ENCODE measurements around the gene PPP1R14C.
"Not testable (repeated sequence)": the region's sequence is repeated elsewhere in the genome, so short reads cannot be mapped to it uniquely, and the experiment has no call there.

Gene PPP1R14C, protein sequence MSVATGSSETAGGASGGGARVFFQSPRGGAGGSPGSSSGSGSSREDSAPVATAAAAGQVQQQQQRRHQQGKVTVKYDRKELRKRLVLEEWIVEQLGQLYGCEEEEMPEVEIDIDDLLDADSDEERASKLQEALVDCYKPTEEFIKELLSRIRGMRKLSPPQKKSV

DNA sequence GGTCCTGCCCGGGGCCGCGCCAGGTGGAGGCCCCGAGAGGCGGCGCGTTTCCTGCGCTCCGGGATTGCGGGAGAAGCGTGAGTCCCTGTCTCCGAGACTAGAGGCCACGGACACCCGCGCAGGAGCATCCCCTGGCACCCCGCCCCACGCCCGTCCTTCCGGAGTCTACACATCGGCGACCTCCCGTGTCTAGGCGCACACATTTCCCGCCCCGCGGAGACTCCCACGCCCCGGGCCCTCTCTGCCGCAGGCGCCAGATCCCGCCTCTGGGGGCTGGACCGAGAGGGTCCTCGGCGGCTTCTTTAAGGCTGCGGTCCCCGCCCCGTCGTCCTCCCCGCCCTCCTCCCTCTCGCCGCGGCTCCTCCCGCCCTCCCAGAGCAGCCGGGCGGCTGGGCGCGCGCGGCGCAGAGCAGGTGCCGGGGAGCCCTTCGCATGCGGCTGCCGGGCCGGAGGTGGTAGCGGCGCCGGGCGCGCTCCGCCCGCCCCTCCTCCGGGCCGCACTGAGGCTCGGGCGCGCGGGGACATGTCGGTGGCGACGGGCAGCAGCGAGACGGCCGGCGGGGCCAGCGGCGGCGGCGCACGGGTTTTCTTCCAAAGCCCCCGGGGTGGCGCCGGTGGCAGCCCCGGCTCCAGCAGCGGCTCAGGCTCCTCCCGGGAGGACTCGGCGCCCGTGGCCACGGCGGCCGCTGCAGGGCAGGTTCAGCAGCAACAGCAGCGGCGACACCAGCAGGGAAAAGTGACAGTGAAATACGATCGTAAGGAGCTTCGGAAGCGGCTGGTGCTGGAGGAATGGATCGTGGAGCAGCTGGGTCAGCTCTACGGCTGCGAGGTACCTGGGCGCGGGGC lies at the start of gene PPP1R14C:
Gene PPP1R14C (plus strand): TSS at position 375 of the 846 bp plus-strand sequence. CDS start 149 bp downstream, at position 524.
- no peak for DNase-seq (ENCODE audit: low spot score)

DNA sequence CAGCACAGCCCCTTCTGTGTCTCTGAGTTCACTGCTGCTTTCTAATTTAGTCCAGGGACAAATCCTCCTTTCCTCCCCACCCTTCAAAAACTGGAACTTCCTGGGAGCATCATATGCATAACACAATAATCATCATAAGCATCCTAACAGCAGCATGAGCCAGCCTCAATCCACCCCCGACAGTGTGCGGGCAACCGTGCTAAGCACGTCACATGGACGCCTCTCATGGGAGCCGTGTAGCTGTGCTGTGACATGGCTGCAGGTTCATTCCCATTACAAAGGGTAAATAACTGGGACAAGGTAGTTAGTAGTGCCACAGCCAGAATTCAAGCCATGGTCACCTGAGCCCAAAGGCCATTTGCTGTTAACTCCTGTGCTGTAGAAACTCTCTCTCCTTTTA lies 49.4 kb upstream of the PPP1R14C start:
- DNase-seq (ENCODE audit: low spot score), result no peak

DNA sequence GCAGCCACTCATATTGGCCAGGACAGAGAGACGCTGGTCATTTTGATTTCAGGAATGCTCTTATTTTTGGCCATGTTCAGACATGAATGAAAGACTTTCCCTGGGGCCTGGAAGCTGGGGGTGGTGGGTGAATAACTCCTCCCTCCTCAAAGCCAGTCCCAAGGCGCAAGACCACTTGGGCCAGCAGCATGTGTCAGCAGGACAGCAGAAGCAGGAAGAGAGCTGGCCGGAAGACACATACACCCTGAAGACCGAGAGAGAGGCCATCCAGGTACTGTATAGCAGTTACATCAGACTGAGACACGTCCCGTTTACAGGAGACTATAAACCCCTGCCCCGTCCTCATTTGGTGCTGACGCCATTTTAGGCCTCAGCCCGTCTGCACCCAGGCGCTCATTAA lies 44.7 kb upstream of the PPP1R14C start:
- no peak for DNase-seq (ENCODE audit: low spot score)

DNA sequence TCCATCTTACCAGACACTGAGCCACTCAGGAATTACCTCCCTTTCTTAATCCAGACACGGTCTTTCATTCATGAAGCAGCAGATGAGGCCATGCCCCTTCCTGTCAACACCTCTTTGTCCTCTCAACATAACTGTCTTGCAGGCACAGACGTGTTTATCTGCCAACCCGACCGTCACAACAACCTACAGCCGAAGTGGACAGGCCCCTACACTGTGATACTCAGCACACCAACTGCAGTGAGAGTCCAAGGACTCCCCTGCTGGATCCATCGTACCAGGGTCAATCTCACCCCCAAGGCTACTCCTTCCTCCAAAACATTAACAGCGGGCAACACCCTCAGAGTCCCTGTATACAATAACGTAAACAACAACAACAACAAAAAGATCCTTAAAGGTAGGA lies 43.3 kb upstream of the PPP1R14C start:
- DNase-seq (ENCODE audit: low spot score), result no peak

DNA sequence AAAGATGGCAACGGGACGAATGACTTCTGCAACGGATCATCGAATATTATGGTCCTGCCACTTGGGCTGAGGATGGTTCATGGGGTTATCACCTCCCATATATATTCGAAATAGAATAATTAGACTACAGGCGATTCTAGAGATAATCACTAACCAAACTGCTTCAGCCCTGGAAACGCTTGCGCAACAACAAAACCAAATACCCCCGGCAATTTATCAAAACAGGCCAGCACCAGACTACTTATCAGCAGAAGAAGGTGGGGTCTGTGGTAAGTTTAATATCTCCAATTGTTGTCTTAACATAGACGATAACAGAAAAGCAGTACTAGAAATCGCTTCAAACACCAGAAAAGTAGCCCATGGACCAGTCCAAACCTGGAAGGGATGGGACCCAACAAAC lies 42.9 kb upstream of the PPP1R14C start:
- no peak for DNase-seq (ENCODE audit: low spot score)

DNA sequence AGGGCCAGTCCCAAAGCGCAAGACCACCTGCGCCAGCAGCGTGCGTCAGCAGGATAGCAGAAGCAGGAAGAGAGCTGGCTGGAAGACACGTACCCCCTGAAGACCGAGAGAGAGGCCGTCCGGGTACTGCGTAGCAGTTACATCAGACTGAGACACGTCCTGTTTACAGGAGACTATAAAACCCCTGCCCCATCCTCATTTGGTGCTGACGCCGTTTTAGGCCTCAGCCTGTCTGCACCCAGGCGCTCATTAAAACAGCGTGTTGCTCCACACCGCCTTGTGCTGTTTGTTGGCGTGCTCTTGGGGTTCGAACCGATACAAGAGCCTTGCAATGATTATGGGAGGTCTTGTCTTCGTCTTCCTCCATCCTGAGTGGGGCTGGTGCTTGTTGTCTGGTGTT lies 42.1 kb upstream of the PPP1R14C start:
- DNase-seq (ENCODE audit: low spot score), result no peak

DNA sequence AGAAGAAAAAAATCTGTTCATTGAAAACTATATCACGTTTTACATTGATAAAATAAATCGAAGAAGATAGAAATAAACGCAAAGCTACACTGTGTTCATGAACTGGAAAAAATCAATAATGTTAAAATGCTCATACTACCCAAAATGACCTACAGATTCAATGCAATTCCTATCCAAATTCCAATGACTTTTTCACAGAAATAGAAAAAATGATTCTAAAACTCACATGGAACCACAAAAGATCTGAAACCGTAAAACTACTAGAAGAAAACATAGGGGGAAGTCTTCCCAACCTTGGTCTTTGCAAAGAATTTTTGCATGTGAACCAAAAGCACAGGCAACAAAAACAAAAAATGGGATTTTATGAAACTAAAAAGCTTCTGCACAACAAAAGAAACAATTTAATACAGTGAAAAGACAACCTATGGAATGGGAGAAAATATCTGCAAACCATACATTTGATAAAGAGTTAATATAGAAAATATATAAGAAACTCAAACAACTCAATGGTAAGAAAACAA lies 40.0 kb upstream of the PPP1R14C start:
- DNase-seq (ENCODE audit: low spot score), result no peak

DNA sequence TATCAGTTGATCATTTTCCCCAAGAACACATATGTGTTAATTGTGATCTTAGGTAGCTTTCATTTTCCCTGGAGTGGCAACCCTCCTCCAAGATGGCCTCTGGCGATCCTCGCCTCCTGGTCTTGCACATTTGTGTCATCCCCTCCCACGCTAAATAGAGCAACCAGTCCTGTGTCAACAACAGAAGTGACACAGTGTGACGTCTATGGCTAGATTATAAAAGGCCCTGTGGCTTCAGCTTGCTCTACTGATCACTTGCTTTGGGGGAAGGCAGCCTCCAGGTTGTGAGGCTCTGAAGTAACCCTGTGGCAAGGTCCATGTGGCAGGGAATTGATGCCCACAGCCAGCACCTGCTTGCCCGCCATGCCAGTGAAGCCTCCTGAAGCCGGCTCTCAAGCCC lies 30.6 kb upstream of the PPP1R14C start:
- DNase-seq (ENCODE audit: low spot score), result peak; percentile 6

DNA sequence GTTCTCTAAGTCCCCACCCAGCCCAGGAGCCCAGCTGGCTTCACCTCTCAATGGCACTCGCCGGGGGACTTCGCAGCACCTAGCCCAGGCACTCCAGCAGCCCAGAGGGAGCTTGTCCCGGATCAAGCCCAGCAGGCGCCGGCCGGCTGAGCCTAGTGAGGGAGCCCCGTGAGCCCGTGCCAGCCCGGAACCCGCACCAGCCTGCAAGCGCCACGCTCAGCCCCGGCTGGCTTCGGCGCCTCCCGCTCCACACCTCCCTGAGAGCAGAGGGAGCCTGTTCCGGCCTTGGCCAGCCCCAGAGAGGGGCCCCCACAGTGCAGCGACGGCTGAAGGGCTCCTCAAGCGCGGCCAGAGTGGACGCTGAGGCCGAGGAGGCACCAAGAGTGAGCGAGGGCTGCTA lies 27.1 kb upstream of the PPP1R14C start:
- DNase-seq (ENCODE audit: low spot score), result no peak

DNA sequence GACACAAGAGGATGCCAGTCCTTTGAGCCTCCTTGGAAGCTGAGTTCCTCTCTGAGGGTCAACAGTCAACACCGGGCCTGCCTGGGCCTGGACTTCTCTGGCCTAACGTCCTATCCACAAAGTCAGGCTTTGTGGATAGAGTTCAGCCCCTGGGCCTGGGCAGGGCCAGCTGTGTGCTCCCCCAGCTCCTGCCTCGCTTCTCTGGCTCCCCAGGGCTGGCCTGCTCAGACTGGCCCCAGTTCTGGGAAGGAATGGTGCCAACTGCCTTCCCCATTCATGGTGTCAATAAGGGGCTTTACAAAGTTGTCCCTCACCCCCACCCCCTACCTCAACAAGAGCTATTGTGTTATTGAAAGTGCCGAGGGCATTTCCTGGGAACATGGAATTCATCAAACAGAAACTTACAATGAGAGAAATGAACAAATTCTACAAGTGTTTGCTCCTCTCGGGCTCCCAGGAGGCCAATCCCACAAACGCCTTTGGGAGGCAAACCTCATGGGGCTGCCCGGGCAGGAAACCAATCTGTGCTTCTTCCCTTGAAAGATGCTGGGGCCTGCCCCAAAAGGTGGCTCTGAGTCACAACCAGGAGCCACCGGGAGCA lies 26.5 kb upstream of the PPP1R14C start:
- DNase-seq (ENCODE audit: low spot score), result no peak

DNA sequence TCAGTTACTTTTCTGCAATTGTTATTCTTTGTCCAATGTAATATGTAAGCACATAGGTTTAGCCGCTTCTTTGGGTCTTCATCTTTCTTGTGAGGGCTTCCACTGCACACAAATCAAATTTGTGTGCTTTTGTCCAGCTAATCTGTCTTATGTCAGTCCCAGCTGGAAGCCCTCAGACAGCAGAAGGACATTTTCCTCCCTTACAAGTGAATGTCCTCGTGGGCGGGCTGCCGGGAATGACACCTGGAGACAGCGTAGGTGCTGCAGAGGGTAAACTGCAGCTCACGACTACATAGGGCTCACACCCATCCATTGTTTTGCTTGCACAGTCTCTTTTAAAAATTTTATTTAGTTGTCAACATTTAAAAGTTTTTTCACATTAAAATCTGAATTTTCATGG lies 24.6 kb upstream of the PPP1R14C start:
- no peak for DNase-seq (ENCODE audit: low spot score)

DNA sequence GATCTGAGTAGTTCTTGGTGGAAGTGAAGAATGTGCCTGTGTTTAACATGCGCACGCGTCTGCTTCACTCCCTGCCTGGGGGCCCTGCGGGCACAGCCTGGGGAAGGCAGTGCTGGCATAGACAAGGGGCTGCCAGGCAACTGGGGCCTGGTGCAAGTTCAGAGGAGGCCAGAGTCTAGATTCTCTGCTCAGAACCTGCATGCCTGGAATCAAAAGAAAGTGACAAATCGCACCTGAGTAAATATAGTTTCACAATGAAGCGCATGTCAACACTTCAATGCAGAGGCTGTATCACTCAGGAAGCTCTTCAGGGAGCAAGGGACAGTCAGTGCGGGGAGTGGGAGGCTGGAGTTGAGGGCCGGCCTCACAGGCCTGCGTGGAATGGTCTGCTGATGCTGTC lies 24.2 kb upstream of the PPP1R14C start:
- DNase-seq (ENCODE audit: low spot score), result no peak

DNA sequence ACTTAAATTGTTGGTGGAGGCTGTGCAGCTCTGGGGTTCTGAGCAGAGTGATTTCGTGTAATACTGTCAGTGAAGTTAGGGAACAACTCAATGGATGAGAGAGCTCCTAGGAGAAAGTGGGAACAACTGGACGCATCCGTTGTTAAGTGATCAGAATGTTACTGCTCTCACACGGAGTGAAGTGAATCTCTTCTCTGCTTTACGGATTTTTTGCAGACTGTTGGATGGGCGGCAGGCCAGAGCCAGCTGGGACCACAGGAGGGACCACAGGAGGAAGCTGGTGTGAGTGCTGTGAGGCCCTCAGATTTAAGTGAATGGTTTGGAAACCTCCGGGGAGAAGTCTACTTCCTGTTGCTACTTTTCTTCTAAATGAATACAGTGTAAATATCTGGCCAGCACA lies 23.7 kb upstream of the PPP1R14C start:
- no peak for DNase-seq (ENCODE audit: low spot score)

DNA sequence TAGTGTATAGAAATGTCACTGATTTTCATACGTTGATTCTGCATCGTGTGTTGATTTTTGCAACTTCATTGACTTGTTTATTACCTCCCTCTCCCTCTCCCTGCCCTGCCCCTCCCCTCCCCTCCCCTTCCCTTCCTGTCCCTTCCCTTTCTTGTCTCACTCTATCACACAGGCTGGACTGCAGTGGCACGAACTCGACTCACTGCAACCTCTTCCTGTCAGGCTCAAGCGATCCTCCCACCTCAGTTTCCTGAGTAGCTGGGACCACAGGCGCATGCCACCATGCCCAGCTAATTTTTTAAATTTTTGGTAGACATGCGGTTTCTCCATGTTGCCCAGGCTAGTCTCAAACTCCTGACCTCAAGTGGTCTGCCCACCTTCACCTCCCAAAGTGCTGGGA lies 19.2 kb upstream of the PPP1R14C start:
- no peak for DNase-seq (ENCODE audit: low spot score)

DNA sequence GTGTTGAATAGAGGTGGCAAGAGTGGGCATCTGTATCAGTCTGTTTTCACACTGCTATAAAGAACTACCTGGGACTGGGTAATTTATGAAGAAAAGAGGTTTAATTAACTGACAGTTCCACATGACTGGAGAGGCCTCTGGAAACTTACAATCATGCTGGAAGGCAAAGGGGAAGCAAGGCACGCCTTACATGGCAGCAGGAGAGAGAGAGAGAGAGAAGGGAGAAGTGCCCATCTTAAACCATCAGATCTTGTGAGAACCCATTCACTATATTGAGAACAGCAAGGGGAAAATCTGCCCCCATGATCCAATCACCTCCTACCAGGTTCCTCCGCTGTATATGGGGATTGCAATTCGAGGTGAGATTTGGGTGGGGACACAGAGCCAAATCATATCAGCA lies 18.6 kb upstream of the PPP1R14C start:
- DNase-seq (ENCODE audit: low spot score), result no peak

DNA sequence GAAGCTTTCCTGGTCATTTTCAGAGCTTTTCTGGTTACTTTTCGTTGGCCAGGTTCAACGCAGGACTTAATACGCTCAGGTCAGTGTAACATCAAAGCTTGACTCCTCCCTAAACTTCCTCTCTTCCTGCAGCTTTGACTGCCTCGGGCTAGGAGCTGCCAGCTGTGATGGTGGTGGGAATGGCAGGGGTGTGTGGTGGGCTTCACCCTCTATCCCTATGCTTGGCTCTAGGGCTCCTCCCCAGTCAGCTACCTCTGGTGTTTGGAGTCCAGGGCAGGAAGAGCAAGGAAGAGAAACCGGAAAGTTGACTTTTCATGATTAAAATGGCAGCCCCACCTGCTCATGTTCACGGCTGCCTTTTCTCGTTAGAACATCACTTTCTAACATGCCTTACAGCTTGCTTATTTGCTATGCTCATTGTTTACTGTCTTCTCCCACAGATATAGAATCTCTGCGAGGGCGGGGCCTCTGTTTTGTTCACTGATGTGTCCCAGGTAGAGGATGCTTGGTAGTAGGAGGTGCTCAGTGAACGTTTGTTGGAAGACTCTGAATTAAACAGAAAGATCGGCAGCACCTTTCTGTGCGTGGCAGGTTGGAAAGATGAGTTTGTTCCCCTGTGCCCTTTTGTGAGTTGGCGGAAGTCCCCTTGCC lies 16.1 kb upstream of the PPP1R14C start:
- no peak for DNase-seq (ENCODE audit: low spot score)

DNA sequence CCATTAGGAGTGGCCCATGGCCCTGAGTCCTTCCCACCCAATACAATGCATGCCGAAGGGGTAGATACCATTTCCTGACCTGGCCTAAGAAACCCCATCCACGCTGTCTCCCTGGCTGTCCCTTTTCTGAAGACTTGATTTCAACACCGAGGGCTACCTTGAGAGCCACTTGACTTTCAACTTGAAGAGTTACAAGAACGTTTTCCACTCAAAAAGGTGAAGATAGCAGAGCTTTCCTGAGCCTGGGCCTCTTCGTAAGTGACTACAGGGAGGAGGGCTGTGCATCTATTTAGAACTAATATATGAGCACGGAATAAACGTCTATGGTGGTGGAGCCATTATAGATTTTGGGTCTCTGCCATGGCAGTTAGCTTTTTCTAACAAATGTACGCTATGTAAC lies 14.4 kb upstream of the PPP1R14C start:
- DNase-seq (ENCODE audit: low spot score), result no peak

DNA sequence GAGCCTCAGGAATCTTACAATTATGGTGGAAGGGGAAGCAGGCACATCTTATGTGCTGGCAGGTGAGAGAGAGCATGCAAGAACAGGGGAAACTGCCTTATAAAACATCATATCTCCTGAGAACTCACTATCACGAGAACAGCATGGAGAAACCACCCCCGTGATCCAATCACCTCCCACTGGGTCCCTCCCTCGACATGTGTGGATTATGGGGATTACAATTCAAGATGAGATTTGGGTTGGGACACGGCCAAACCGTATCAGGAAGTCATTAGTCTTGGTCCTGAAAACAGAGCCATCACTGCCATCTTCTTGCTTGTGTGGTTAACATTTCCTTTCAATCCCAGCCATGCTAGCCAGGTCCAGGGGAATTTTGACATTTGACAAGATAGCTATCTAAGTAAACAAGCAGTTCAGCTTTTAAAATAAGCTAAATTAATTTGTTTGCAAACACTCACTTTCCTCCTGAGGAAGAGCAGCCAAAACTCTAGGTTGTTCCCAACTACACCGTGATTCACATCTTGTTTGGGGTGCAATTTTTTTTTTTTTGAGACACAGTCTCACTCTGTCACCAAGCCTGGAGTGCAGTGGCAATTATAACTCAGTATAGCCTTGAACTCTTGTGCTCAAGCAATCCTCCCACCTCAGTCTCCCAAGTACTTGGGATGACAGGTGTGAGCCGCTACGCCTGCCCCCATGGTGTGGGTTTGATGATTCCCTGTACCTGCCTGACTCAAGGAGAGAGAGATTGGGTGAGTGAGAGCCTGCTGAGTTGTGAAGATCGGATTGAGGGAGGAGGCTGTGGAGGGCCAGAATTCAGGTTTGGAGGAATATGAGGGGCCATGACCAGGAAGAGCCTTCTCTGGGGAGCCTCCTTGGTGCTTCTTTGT lies 13.0 kb upstream of the PPP1R14C start:
- DNase-seq (ENCODE audit: low spot score), result no peak

DNA sequence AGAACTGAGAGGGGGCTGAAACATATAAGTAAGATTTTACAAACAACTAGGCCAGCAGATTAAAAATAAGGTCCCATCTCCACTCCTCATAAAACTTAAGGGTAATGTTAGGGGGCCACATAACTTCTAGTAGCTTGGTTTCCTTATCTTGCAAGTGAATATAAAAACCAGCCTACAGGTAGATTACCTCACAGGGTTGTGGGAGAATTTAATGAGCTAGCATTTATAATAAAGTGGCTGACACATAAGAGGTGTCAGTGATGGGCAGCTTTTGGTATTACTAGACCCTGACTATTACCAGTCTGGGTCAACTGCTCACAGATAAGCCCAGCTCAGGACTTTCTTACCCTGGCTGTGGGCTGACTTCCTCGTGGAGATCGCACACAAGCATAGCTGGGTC lies 9.2 kb upstream of the PPP1R14C start:
- no peak for DNase-seq (ENCODE audit: low spot score)

DNA sequence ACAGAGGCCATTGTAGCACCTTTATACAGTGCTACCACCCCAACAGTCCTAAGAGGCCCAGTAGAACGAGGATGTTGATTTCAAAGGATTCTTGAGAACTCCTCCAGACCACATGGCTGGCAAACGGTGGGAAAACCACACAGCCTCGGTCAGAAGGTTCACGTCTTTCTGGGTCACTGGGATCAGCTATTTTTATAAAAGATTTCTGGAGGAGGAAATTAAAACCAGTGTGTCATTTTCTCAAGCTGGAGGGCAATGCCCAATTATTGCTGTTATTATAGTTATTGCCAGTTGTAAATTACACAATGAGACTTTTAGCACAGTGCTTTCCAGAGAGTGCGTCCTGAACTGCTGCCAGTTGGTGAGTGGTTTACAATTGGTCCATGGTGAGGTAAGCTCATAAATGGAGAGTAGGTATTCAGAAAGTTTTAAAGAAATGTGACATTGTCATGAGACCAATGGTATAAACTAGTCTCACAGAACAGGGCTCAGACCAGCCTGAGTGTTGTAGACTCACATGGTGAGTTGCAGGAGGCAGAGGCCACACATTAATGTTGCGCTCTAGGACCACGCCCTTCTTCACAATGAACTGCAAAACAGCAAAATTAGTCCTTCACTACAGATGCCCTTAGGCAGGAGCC lies 8.4 kb upstream of the PPP1R14C start:
- DNase-seq (ENCODE audit: low spot score), result no peak

DNA sequence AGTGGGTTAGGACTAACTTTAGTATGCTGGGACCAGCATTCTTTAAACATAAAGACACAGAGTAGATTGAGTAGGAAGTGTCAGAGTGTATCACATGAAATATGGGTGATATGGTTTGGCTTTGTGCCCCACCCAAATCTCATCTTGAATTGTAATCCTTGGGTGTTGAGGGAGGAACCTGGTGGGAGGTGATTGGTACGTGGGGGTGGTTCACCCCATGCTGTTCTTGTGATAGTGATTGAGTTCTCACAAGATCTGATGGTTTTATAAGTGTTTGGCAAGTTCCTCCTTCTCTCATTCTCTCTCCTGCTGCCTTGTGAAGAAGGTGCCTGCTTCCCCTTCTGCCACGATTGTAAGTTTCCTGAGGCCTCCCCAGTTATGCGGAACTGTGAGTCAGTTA lies 5.1 kb upstream of the PPP1R14C start:
- DNase-seq (ENCODE audit: low spot score), result not testable (repeated sequence)
